HL-60/S4 (cell line): ENCODE measurements around the gene PRSS2.

ENCODE experiments used
- in situ Hi-C: fragments of 300-500 bp; cut with MboI; formaldehyde crosslinking; loops from 2 replicates; pipeline ENCODE4 v1.14.3; 2022; ENCODE audit warnings: low sequenced_read_pairs

Gene PRSS2

DNA sequence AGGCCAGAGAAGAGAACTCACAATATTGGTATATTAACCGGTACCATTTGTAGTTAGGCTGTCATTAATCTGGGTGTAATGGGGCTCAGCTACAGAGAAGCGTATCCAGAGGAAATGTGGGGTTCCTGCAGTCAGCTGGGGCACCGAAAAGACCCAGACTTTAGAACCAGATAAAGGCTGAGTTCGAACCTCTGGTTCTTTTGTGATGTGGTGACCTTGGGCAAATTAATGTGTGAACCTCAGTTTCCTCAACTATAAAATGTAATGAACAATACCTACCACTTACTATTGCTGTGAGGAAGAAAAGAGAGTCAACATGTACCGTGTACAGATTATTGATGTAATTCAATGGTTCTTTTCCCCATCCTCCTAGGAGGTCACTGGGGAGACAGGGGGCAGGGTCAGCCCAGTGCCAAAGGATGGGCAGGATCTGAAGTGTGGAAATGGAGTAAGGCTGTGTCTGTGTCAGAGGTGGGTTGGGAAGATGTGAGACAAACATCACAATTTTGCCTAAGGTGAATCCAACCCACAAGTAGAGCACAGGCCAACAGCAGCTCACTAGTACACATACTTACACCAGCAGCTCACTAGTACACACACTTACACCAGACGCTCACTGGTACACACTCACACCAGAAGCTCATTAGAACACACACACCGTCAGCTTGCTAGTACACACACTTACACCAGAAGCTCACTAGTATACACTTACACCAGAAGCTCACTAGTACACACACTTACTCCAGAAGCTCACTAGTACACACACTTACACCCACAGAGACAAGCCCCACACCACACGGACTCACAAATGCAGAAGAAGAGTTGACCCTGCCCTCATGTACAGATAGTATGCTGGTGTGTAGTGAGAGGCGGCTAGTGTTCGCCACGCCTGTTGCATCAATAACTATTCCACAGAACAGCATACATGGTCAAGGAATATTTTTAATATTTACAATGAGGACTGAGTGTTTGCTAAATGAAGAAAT lies 28.0 kb downstream of the PRSS2 start:
- in situ Hi-C loops = loop anchor here (25.0 kb wide), 1 partner anchor 111 kb away; no protein-coding TSS in a partner anchor

DNA sequence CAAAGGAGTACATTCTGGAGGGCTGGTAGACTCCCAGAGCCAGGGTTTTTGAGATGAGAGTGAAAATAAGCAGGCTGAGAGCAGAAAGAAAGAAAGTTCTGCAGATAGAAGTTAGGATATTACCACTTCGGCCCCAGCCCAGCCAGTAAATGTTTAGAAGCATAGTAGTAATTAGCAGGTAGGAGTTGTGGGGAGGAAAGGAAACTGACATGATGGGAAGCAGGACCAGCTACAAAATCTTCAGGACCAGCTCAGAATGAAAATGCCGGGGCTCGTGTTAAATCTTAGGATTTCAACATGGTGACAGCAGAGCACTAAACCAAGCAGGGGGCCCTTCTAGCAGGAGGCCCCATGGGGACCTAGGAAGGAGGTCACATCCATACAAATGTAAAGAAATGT lies 28.7 kb downstream of the PRSS2 start:
- in situ Hi-C loops = loop anchor here (25.0 kb wide), 1 partner anchor 112 kb away; no protein-coding TSS in a partner anchor

DNA sequence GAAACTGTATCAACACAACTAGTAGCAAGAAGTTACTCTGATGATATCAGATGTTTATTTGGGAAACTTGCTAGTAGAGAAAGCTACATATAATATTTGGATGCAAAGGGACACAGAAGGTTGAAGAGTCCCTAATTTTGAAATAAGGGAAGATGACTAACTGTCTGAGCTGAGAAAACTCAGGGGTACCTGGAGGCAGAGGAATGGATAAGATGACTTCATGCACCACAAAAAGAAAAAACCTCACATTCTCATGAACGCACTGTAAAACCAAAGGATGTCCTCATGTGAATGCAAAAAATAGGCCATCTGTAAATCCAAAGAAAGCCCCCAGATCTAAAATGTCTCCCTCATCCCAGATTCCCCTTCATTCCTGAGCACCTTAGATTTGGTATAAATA lies 29.3 kb downstream of the PRSS2 start:
- in situ Hi-C loops = loop anchor here (25.0 kb wide), 1 partner anchor 163 kb away; no protein-coding TSS in a partner anchor

DNA sequence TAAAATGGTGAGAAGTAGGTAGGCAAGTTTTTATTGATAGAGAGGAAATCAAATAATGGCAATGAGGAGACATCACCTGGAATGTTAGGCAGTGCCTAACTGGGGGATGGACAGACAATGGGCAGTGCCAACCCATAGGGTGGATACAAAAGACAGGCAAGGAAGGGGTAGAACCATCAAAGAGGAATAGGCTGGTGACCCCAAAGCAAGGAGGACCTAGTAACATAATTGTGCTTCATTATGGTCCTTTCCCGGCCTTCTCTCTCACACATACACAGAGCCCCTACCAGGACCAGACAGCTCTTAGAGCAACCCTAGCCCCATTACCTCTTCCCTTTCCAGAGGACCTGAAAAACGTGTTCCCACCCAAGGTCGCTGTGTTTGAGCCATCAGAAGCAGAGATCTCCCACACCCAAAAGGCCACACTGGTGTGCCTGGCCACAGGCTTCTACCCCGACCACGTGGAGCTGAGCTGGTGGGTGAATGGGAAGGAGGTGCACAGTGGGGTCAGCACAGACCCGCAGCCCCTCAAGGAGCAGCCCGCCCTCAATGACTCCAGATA lies 30.0 kb downstream of the PRSS2 start:
- in situ Hi-C loops = loop anchor here (25.0 kb wide), 1 partner anchor 163 kb away; no protein-coding TSS in a partner anchor

DNA sequence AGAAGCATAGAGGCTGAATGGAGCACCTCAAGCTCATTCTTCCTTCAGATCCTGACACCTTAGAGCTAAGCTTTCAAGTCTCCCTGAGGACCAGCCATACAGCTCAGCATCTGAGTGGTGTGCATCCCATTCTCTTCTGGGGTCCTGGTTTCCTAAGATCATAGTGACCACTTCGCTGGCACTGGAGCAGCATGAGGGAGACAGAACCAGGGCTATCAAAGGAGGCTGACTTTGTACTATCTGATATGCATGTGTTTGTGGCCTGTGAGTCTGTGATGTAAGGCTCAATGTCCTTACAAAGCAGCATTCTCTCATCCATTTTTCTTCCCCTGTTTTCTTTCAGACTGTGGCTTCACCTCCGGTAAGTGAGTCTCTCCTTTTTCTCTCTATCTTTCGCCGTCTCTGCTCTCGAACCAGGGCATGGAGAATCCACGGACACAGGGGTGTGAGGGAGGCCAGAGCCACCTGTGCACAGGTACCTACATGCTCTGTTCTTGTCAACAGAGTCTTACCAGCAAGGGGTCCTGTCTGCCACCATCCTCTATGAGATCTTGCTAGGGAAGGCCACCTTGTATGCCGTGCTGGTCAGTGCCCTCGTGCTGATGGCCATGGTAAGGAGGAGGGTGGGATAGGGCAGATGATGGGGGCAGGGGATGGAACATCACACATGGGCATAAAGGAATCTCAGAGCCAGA lies 31.0 kb downstream of the PRSS2 start:
- in situ Hi-C loops = loop anchor here (25.0 kb wide), 1 partner anchor 164 kb away; no protein-coding TSS in a partner anchor

DNA sequence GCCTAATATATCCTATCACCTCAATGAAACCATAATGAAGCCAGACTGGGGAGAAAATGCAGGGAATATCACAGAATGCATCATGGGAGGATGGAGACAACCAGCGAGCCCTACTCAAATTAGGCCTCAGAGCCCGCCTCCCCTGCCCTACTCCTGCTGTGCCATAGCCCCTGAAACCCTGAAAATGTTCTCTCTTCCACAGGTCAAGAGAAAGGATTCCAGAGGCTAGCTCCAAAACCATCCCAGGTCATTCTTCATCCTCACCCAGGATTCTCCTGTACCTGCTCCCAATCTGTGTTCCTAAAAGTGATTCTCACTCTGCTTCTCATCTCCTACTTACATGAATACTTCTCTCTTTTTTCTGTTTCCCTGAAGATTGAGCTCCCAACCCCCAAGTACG lies 31.5 kb downstream of the PRSS2 start:
- in situ Hi-C loops = loop anchor here (25.0 kb wide), 1 partner anchor 165 kb away; no protein-coding TSS in a partner anchor

DNA sequence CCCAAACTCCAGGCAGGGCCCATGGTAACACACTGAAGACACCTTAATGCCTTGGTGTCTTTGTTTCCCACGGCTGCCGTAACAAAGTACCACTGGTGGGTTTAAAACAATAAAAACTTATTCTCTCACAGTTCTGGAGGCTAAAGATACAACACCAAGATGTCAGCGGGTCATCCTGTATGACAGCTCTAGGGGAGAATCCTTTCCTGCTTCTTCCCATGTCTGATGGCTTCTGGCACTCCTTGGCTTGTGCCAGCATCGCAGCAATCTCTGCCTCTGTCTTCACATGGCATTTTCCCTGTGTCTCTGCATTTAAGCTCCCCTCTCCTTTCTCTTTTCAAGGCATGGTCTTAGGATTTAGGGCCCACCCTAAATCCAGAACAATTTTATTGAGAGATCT lies 33.1 kb downstream of the PRSS2 start:
- in situ Hi-C loops = loop anchor here (25.0 kb wide), 1 partner anchor 167 kb away; no protein-coding TSS in a partner anchor

DNA sequence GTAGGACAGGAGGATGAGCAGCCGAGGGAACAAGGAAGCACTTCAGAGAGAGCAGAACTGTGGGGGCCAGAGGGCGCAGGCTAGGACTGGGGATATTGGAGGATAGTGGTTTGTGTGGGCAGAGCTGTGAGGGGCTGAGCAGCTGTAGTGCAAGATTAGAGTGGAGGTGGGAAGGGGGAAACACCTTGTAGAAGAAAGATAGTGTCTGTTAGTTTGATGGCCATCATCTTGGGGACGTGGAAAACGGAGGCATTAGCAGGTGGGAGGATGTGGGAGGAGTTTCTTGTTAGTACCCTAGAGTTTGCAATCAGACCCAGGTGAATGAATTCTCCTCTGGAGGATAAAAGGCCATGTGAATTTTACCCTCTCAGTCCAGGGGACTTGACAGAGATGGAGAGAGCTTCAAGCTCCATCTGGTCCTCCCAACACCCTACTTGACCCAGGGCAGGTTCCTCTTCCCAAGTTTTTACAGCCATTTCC lies 34.0 kb downstream of the PRSS2 start:
- in situ Hi-C loops = loop anchor here (25.0 kb wide), 1 partner anchor 167 kb away; no protein-coding TSS in a partner anchor

DNA sequence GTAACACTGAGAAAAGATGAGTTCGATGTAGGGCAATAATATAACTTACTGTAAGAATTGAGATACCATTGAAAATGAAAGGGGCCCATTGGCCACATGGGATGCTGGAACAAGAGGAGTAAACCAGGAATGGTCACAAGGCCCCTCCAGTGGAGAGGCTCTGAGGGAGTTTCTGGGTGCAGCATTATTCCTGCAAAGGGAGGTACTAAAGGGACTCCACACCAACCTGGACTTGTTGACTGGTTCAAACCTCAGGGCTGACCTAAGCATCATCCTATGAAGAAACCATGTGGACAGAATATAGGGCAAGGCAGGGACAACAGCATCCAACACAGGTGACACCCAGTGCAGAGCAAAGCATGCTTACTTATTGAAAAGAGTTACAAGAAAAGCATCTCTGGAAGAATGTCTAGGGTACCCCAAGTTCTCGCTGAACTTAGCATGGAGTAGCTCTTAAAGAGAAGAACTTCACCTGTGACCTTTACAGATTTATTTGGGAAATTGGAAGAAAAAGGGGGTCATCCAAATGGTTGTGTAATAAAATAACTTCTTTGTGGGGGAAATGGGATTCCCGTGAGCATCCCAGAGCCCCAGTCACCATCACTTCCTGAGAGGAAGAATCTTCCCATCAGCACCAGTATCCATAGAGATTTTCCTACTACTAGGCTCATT lies 34.7 kb downstream of the PRSS2 start:
- in situ Hi-C loops = loop anchor here (25.0 kb wide), 1 partner anchor 168 kb away; no protein-coding TSS in a partner anchor

DNA sequence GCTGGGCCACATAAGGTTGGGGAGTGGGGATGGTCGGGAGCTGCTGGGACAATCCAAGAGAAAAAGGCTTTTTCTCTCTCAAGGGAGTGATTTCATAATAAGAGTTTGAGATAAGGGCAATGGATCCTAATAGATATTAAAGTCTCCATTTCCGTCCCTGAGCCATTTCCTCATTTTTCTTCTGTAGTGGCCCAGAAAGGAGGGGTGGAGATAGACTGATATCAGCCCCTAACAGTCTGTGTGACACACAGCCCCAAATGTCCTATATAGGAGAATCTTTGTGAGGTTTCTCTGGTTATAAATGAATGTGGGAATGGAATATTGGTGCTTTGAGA lies 35.2 kb downstream of the PRSS2 start:
- in situ Hi-C loops = loop anchor here (25.0 kb wide), 1 partner anchor 169 kb away; no protein-coding TSS in a partner anchor

DNA sequence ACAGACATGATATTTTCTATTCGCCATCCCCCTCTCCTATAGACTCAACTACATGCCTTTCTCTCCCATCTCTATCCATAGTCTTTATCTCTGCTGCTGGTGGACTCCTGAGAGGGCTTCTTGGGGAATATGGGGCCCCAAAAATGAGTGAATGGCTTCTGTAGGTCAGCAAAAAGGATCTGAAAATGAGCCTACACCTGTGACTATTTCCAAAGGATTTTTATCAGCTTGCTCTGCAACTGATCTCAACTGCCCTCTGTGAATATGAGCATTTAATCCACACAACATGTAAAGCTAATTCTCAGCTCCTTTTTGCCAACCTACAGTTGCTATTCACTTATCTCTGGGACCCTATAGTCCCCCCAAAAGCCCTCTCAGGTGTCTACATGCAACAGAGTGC lies 36.2 kb downstream of the PRSS2 start:
- in situ Hi-C loops = loop anchor here (25.0 kb wide), 1 partner anchor 170 kb away; no protein-coding TSS in a partner anchor

DNA sequence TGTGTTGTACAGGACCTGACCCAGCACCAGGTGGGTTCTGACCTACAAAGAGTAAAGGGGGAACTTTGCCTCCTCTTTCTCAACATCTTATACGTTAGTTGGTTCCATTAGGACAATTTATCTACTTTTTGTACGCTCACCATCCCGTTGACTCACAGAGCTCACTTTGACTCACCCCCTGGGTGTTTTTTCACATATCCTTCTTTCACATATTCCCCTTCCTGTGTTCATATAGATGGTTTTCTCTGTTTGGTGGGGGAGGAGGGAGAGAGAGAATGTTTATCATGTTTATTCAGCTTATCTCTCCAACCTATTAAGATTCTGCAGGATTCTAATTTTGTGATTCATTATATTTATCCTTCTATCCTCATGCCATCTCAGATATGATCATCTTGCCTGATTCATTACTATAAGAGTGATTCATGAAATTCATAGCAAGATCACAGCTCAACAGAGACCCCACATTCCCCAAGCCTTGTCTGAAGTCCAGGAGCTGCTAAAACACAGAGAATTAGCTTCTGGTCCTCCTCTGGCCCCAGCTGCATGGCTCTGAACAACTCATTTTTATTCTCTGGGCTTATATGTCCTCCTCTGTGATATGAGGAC lies 37.2 kb downstream of the PRSS2 start:
- in situ Hi-C loops = loop anchor here (25.0 kb wide), 1 partner anchor 171 kb away; no protein-coding TSS in a partner anchor

DNA sequence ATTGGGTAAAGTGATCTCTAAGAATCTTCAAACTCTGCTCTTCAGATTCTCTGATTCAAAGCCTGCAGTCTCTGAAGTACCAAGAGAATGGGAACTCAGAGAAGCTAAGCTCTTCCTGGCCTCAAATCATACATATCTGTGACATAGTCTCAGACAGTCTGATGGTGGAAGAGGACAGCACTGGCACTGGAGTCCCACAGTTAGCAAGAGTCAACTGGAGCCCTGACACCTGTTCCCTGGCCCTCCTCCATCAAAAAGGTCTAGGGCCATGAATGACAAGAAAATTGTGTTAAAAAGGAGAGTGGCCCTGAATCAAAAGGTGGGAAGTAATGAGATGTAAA lies 37.7 kb downstream of the PRSS2 start:
- in situ Hi-C loops = loop anchor here (25.0 kb wide), 1 partner anchor 171 kb away; no protein-coding TSS in a partner anchor

DNA sequence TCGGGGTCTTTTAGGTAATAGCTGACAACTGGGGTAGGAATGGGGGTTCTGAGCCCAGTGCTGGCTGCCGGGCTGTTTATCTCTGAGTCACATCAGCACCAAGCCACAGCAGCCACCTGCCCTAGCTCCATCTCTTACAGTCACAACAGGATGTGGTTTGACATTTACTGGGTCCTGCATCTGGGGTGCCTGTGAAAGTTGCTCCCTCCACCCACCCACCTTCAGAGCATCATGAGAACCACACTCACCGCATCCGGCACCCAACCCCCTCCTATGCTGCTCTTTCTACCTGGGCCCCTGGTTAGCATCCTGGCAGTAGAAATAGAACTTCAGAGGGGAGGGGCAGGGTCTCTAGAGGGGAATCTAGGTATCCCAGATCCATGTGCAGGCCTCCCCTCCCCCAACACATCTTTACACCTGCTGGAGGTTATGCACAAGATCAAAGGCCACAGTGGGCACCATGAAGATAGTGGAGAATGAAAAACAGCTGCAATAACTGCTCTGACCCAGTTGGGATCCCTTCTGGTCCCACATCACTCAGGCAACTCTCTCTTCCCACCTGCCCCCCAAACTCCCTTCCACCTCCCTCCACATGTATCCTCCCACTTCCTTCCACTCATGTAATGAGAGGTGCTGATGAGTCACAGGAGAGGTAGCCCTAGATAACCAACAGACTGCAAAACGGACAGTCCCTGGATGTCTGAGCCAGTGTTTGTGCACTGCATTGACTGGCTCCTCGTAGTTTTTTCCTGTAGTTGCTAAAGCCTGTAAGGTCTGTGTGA lies 38.2 kb downstream of the PRSS2 start:
- in situ Hi-C loops = loop anchor here (25.0 kb wide), 1 partner anchor 172 kb away; no protein-coding TSS in a partner anchor

DNA sequence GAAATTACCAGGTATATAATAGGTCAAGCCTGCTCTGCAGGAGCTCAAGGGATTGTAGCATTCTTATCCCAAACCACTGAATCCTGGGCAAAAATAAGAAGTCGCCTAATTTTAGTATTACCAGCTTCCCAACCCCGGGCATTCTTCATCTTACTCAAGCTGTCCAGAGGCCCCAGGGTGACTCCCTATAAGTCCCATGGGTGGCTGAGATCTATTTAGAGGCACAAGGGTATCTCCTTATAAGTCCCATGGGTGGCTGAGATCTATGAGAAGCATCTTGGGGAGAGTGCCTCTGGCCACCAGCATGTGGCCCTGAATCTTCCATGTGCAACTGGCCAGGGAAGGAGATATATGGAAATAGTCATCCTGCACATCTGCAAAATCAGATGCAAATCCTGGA lies 38.9 kb downstream of the PRSS2 start:
- in situ Hi-C loops = loop anchor here (25.0 kb wide), 1 partner anchor 172 kb away; no protein-coding TSS in a partner anchor

DNA sequence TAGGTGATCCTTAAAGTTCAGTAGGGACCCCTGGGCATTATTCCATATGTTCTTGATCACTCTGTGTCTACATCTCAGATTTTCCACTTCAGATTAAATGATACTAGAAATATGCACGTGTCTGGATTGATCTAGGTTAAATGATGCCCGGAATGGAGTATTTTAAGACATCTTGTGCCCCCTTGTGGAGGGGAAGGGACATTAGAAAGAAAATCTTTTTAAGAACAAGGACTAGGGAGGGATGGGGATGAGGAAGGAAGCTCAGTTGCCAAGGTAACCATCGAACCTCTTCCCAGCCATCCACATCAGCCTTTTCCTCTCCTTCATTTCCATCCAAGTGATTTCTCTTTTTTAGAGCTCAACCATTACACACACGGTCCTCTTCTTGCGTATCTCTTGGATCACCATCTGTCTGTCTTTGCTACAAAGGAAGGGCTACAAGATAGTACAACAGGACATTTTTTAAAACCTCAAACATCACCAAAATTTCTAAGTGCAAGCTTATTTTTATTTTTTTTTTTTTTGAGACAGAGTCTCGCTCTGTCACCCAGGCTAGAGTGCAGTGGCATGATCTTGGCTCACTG lies 40.5 kb downstream of the PRSS2 start:
- in situ Hi-C loops = loop anchor here (25.0 kb wide), 1 partner anchor 174 kb away; no protein-coding TSS in a partner anchor

DNA sequence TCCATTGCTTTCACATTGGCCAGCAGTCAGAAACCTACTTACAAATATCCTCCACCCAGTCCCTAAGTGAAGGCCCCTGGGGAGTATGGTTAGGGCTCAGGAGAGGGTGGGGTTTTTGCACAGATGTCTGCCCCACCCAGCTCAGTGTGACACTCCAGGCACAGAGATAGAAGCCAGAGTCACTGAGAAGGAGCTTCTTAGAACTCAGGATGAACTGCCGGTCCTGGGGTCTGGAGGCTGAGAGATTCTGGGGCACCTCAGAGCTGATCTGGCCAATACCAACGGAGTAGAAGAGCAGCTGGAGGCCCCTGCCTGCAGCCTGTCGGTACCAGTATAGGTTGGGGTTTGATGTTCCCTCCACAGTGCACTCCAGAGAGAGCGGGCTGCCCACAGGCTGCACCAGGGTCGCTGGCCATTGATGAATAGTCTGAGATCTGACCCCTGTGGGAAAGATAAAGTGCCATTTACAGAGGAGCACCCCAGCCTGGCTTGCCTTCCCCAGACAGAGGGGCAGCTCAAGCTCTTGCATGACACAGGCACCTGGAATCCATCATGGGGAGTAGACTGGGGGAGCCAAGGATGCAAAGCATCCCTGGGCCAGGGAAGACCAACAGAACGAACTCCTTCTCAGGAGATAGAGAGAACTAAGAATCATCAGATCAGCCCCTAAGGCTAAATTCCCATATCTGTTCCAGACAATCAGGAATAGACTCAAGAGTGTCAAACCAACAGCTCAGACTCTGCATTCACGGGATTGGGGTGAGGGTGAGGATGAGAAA lies 41.9 kb downstream of the PRSS2 start:
- in situ Hi-C loops = loop anchor here (25.0 kb wide), 1 partner anchor 175 kb away; no protein-coding TSS in a partner anchor

DNA sequence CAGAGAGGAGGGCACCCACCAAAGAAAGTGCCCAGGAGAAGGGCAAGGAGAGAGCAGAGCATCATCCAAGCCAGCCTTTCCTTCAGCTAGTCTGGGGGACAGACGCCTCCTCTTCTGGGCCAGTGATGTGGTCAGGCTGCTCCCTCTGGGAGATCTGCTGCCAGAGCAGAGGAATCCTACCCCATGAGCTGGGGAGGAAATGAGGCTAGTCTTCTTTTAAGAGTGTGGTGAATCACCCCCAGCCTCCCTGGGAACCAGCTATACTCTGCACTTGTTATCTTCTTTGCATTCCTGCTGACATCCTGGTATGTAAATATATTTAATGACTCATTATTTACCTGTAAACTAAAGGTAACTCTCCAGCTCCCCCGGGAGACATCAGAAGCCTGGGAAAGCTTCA lies 42.5 kb downstream of the PRSS2 start:
- in situ Hi-C loops = loop anchor here (25.0 kb wide), 1 partner anchor 176 kb away; no protein-coding TSS in a partner anchor
